GM06990 (cell line): Measurements from ENCODE around the gene TMC1.

Experiments
- DNase-seq: peaks from one replicate; pipeline ENCODE4 v3.0.0-alpha.2; 2011; ENCODE audit not compliant: insufficient read length; ENCODE audit errors: extremely low read depth
- H3K27me3 ChIP-seq: replicated peaks from 2 replicates; pipeline ENCODE4 v1.6.0; 2011; ENCODE audit warnings: low read length; ENCODE audit not compliant: control insufficient read depth, insufficient read depth
- H3K36me3 ChIP-seq: 2 replicates; pipeline ENCODE4 v1.5.1; 2011; ENCODE audit warnings: low read length; ENCODE audit not compliant: control insufficient read depth, insufficient read depth
- H3K4me3 ChIP-seq: replicated peaks from 2 replicates; pipeline ENCODE4 v1.5.1; 2011; ENCODE audit warnings: low read depth, mild to moderate bottlenecking, control low read depth, low read length
- TF ChIP-seq, protein P1 (sequence below): IDR thresholded peaks from 2 replicates; pipeline ENCODE4 v1.5.1; 2011; ENCODE audit warnings: low read length, control low read depth, mild to moderate bottlenecking, inconsistent platforms; ENCODE audit not compliant: insufficient read depth, poor library complexity, severe bottlenecking

TMC1 gene

DNA sequence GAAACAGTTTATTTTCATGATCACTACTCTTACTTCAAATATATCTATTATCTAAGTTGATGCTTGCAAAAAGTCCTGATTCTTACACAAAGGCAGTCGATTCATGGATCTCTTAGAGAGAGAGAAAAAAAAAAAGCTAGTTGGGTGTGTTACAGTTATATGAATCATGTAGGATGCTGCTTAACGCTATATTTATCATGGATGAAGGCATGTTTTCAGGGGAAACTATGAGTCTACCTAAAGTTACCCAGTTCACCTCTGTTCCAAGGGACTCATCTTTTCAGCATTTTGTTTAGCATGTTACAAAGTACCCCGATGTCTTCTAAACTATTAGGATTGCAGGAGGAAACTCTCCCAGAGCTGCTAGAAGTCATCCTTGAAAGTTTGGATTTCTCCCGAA lies 13.5 kb downstream of the TMC1 start:
- Histone ChIP-seq H3K27me3 (no peaks in the 10 kb centered on the region), H3K36me3 (no peaks in the 10 kb centered on the region), H3K4me3 (no peak overlapping the region)
- TF ChIP-seq, protein P1, sequence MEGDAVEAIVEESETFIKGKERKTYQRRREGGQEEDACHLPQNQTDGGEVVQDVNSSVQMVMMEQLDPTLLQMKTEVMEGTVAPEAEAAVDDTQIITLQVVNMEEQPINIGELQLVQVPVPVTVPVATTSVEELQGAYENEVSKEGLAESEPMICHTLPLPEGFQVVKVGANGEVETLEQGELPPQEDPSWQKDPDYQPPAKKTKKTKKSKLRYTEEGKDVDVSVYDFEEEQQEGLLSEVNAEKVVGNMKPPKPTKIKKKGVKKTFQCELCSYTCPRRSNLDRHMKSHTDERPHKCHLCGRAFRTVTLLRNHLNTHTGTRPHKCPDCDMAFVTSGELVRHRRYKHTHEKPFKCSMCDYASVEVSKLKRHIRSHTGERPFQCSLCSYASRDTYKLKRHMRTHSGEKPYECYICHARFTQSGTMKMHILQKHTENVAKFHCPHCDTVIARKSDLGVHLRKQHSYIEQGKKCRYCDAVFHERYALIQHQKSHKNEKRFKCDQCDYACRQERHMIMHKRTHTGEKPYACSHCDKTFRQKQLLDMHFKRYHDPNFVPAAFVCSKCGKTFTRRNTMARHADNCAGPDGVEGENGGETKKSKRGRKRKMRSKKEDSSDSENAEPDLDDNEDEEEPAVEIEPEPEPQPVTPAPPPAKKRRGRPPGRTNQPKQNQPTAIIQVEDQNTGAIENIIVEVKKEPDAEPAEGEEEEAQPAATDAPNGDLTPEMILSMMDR = no peak
- DNase-seq = no peak

DNA sequence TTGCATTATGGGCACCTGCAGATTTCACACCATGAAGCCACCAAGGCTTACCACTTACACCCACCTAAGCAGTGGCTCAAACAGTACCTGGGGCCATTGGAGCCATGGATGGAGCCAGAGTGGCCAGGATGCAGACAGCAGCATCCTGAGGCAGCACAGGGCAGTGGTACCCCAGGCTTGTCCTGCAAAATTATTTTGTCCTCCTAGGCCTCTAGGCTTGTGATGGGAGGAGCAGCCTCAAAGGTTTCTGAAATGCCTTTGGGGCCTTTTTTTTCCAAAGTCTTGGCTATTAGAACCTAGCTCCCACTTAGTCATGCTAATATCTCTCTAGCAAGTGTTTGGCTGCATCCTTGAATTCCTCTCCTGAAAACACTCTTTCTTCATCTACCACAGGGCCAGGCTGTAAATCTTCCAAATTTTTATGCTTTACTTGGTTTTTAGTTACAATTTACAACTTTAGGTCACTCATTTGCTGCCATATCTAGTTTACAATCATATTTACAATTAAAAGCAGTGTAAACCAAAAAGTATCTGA lies 15.7 kb downstream of the TMC1 start:
- TF ChIP-seq, protein P1 = no peak
- no peaks in the 10 kb centered on the region for H3K36me3 ChIP-seq
- no peak for DNase-seq
- H3K4me3 ChIP-seq = no peak overlapping the region
- H3K27me3 ChIP-seq = no peaks in the 10 kb centered on the region

DNA sequence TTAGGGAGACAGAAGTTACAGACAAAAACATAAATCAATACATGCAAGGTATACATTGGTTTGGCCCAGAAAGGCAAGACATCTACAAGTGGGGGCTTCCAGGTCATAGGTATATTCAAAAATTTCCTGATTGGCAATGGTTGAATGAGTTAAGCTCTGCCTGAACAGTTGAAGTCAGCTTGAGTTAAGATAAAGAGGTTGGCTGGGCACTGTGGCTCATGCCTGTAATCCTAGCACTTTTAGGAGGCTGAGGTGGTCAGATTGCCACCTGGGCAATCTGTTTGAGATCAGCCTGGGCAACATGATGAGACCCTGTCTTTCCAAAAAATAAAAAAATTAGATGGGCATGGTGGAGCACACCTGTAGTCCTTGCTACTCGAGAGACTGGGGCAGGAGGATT lies 16.3 kb downstream of the TMC1 start:
- Histone ChIP-seq H3K36me3 (no peaks in the 10 kb centered on the region), H3K4me3 (no peak overlapping the region), H3K27me3 (no peaks in the 10 kb centered on the region)
- no peak for DNase-seq
- TF ChIP-seq, protein P1 = no peak

DNA sequence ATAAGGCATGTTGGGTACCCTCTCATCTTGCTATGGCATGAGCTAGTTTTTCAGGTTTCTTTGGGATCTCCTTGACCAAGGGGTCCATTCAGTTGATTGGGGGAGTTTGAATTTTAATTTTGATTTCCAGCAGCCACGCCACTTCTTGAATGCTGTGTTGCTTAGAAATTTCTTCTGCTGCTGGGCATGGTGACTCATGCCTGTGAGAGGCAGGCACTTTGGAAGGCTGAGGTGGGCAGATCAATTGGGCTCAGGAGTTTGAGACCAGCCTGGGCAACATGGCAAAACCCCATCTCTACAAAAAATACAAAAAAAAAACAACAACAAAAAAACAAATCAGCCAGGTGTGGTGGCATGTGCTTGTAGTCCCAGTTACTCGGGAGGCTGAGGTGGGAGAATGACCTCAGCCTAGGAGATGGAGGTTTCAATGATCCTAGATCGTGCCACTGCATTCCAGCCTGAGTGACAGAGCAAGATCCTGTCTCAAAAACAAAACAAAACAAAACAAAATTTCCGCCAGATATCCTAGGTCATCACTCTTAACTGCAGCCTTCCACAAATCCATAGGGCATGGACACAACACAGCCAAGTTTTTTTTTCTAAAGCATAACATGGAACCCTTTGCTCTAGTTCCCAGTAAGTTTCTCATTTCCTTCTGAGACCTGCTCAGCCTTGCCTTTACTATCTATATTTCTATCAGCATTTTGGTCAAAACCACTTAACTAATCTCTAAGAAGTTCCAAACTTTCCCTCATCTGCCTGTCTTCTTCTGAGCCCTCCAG lies 17.7 kb downstream of the TMC1 start:
- DNase-seq = no peak
- TF ChIP-seq, protein P1 = no peak
- H3K36me3 ChIP-seq = no peaks in the 10 kb centered on the region
- H3K4me3 ChIP-seq = no peak overlapping the region
- H3K27me3 ChIP-seq = no peaks in the 10 kb centered on the region

DNA sequence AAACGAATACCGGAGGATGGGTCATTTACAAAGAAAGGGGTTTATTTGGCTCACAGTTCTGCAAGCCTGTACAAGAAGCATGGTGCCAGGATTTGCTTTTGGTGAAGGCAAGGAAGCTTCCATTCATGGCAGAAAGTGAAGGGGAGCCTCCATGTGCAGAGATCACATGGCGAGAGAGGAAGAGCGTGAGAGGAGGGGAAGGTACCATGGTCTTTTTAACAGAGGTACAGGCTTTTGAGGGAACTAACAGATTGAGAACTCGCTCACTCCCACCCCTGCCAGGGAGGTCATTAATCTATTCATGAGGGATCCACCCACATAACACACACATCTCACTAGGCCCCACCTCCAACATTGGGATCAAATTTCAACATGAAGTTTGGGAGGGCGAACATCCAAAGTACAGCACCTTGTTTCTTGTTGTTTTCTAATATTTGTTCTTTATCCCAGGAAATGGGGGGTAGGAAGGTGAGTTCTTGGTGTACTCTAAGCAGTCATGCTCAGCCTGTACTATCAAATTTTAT lies 18.5 kb downstream of the TMC1 start:
- Histone ChIP-seq H3K36me3 (no peaks in the 10 kb centered on the region), H3K4me3 (no peak overlapping the region), H3K27me3 (no peaks in the 10 kb centered on the region)
- TF ChIP-seq, protein P1 = no peak
- no peak for DNase-seq
